Esophagus squamous epithelium (tissue), 4 donors: ENCODE results near the gene CGB2.

ENCODE experiments used
- POLR2A ChIP-seq, 4 donors: fragments of 450-650 bp; IDR thresholded peaks; one replicate each; pipeline ENCODE4 v1.6.1; 2017; ENCODE audit warnings: antibody characterized with exemption in 4 of 4, mild to moderate bottlenecking in 4 of 4, moderate library complexity in 3 of 4
- TF ChIP-seq, protein P1 (sequence below), 6 experiments: fragments of 450-650 bp in 4 of 6; fragments of 200-600 bp in 2 of 6; sonication (generic) in 2 of 6; IDR thresholded peaks; one replicate each; pipeline ENCODE4 v1.5.1; 2016 to 2019; ENCODE audit warnings: antibody characterized with exemption in 6 of 6, mild to moderate bottlenecking in 4 of 6, moderate library complexity in 4 of 6

DNA sequence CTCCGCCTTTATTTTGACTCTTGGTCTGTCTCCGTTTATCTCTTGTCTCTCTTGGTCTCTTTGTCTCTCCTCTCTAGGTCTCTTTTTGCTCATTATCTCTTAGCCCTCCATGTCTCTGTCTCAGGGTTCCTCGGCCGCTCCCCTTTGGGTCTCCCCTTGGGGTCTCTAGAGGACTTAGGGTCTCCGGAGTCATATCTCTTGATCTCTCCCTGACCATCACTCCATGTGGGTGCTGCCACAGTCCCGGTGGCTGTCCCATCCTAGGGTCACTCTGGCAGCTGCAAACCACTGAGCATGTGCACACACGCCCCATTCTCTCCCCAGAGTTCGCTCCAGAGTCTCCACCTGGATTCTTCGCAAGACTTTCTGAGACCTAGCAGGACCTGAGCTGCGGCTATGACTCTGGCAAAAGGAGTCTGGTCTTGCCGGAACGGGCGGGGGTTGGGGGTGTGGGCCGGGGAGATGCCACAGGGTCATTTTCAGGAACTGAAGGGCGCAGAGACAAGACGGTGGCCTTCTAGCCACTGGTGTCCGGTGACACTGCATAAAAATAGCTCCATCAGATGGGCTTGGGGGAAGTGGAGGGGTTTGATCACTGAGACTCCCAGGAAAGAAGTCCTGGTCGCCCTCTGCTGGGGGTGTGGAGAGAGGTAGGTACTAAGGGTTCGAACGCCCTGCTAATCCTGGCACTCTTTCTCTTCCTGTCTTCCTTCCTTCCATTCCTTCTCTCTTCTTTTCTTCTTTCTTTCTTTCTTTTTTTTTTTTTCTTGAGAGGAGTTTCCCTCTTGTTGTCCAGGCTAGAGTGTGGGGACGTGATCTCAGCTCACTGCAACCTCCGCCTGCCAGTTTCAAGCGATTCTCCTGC is 42.1 kb downstream of the CGB2 start:
- TF ChIP-seq, protein P1, sequence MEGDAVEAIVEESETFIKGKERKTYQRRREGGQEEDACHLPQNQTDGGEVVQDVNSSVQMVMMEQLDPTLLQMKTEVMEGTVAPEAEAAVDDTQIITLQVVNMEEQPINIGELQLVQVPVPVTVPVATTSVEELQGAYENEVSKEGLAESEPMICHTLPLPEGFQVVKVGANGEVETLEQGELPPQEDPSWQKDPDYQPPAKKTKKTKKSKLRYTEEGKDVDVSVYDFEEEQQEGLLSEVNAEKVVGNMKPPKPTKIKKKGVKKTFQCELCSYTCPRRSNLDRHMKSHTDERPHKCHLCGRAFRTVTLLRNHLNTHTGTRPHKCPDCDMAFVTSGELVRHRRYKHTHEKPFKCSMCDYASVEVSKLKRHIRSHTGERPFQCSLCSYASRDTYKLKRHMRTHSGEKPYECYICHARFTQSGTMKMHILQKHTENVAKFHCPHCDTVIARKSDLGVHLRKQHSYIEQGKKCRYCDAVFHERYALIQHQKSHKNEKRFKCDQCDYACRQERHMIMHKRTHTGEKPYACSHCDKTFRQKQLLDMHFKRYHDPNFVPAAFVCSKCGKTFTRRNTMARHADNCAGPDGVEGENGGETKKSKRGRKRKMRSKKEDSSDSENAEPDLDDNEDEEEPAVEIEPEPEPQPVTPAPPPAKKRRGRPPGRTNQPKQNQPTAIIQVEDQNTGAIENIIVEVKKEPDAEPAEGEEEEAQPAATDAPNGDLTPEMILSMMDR (IDR thresholded peaks at IDR 0.05): peak in 1 of 6 experiments; percentile 34
- no peak for TF ChIP-seq POLR2A (IDR thresholded peaks at IDR 0.05)
